OCI-LY3 (cell line): ENCODE results near the gene URB1.

Experiments
- H2AFZ ChIP-seq: fragments of 200-600, 300-600 bp; shearing (Covaris generic); 2 replicates; pipeline ENCODE4 v1.6.0; 2014; ENCODE audit warnings: antibody characterized with exemption, low read depth, low read length
- H3K27ac ChIP-seq: fragments of 200-600, 300-600 bp; sonication (generic); 2 replicates; pipeline ENCODE4 v1.5.1; 2014; ENCODE audit warnings: mild to moderate bottlenecking, low read length, moderate library complexity, mixed read lengths
- H3K27me3 ChIP-seq: fragments of 200-600, 300-600 bp; sonication (generic); 2 replicates; pipeline ENCODE4 v1.6.1; 2014; ENCODE audit warnings: low read depth, low read length, mixed read lengths
- H3K36me3 ChIP-seq: fragments of 200-600, 300-600 bp; sonication (generic); replicated peaks from 2 replicates; pipeline ENCODE3; 2014; ENCODE audit warnings: low read depth, low read length, mixed read lengths
- H3K4me1 ChIP-seq: fragments of 300-600, 200-600 bp; sonication (generic); 2 replicates; pipeline ENCODE4 v1.6.1; 2014; ENCODE audit warnings: low read length, mixed read lengths
- H3K4me2 ChIP-seq: fragments of 200-600, 300-600 bp; sonication (generic); 2 replicates; pipeline ENCODE4 v1.6.1; 2014; ENCODE audit warnings: low read length, mixed read lengths
- H3K4me3 ChIP-seq: fragments of 300-600, 200-600 bp; sonication (generic); 2 replicates; pipeline ENCODE4 v1.5.1; 2014; ENCODE audit warnings: antibody characterized with exemption, mild to moderate bottlenecking, low read length, moderate library complexity
- H3K79me2 ChIP-seq: fragments of 300-600, 200-600 bp; shearing (Covaris generic); 2 replicates; pipeline ENCODE4 v1.6.1; 2014; ENCODE audit warnings: mild to moderate bottlenecking, low read length, mixed read lengths
- H3K9ac ChIP-seq: fragments of 300-600, 200-600 bp; shearing (Covaris generic); 2 replicates; pipeline ENCODE4 v1.6.0; 2014; ENCODE audit warnings: mild to moderate bottlenecking, low read length, moderate library complexity
- H3K9me3 ChIP-seq: fragments of 200-600, 300-600 bp; shearing (Covaris generic); 2 replicates; pipeline ENCODE4 v1.6.1; 2014; ENCODE audit warnings: low read length, mixed read lengths; ENCODE audit not compliant: insufficient read depth
- H4K20me1 ChIP-seq: fragments of 200-600, 300-600 bp; sonication (generic); 2 replicates; pipeline ENCODE4 v1.6.1; 2016; ENCODE audit warnings: low read length, mixed read lengths; ENCODE audit not compliant: insufficient read depth
- EZH2phosphoT487 ChIP-seq: fragments of 200-600 bp; shearing (Covaris generic); IDR thresholded peaks from 2 replicates; pipeline ENCODE4 v1.6.1; 2018; ENCODE audit warnings: antibody characterized with exemption, mixed run types, low read depth
- TF ChIP-seq, protein P1 (sequence below): fragments of 200-600, 300-600 bp; sonication (generic); IDR thresholded peaks from 2 replicates; pipeline ENCODE4 v1.5.1; 2014; ENCODE audit warnings: antibody characterized with exemption, low read length, low read depth

The URB1 gene

DNA sequence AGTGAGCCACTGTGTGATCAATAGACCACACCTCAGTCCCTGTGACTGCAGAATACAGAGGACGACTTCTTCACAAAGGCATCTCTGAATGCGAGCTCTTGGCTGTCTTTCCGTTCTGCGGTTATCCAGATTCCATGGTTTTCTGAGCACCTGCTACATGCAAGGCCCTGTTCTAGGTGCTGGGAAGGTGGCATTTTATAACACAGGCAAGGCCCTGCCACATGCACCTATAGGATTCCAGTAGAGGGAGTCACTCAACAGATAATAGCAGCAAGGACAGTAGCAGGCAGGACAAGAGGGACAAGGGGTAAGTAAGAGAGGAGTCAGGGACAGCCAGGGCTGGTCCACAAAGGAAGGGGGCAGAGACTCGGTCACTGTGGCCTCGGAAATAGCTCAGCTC lies 9.0 kb downstream of the URB1 start:
- H3K79me2 ChIP-seq, result peaks cover 81% of the 10 kb centered on the region
- peaks cover 6% of the 10 kb centered on the region; the same call in 1 of the 2 replicates for H3K4me1 ChIP-seq
- TF ChIP-seq, protein P1, sequence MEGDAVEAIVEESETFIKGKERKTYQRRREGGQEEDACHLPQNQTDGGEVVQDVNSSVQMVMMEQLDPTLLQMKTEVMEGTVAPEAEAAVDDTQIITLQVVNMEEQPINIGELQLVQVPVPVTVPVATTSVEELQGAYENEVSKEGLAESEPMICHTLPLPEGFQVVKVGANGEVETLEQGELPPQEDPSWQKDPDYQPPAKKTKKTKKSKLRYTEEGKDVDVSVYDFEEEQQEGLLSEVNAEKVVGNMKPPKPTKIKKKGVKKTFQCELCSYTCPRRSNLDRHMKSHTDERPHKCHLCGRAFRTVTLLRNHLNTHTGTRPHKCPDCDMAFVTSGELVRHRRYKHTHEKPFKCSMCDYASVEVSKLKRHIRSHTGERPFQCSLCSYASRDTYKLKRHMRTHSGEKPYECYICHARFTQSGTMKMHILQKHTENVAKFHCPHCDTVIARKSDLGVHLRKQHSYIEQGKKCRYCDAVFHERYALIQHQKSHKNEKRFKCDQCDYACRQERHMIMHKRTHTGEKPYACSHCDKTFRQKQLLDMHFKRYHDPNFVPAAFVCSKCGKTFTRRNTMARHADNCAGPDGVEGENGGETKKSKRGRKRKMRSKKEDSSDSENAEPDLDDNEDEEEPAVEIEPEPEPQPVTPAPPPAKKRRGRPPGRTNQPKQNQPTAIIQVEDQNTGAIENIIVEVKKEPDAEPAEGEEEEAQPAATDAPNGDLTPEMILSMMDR, result no peak
- TF ChIP-seq EZH2phosphoT487, result no peak
- peaks cover 37% of the 10 kb centered on the region for H3K36me3 ChIP-seq
- H3K27ac ChIP-seq, result no peak overlapping the region
- no peak overlapping the region for H3K4me2 ChIP-seq
- peaks cover 19% of the 10 kb centered on the region for H4K20me1 ChIP-seq
- H2AFZ ChIP-seq, result no peak overlapping the region
- H3K4me3 ChIP-seq, result no peak overlapping the region
- no peak overlapping the region for H3K9ac ChIP-seq
- H3K9me3 ChIP-seq, result no peaks in the 10 kb centered on the region
- no peaks in the 10 kb centered on the region for H3K27me3 ChIP-seq

DNA sequence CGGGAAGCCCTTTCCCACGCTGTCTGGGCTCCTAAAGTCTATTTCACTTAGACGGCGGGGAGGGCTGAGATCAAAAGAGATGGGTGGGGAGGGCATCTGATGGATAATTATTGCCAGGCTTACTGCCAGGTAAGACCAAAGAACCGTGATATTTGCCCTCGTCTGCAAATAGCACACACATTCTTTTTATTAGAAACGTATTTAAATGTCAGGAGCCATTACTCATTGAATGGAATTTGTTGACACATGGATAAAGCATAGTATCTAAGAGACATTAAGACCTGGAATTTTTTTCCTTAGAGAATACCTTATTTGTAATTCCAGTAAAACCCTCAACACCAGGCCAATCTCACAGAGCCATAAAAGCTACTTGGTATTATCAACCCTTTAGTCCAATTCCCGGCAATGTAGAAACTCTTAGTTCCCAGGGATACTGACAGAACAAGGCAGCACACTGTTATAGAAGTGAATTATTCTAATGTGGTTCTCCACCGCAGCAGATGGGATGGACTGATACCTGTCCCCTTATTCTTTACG lies 10.6 kb downstream of the URB1 start:
- Histone ChIP-seq H2AFZ (no peak overlapping the region), H4K20me1 (peaks cover 8% of the 10 kb centered on the region; the same call in 1 of the 2 replicates), H3K4me1 (no peaks in the 10 kb centered on the region), H3K9ac (no peak overlapping the region), H3K27ac (no peak overlapping the region), H3K4me2 (no peak overlapping the region), H3K9me3 (no peaks in the 10 kb centered on the region), H3K4me3 (no peak overlapping the region), H3K36me3 (peaks cover 38% of the 10 kb centered on the region), H3K27me3 (no peaks in the 10 kb centered on the region), H3K79me2 (peaks cover 76% of the 10 kb centered on the region)
- no peak for TF ChIP-seq EZH2phosphoT487
- TF ChIP-seq, protein P1, result no peak

DNA sequence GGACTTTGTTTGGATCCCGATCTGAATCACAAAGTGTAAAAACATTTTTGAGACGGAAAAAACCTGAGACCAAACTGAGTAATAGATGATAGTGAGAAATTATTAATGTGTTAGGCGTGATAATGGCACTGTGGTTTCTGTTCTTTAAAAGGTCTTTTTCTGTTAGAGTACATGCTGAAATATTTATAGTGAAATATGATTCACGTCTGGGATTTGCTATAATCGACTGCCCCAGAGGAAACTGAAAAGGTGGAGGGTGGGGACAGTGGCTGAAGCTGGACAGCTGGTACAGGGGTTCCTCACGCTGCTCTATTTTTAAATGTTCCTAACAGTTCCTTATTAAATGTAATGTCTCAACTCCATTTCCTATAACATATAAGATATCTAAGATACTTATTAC lies 11.2 kb downstream of the URB1 start:
- Histone ChIP-seq H3K79me2 (peaks cover 70% of the 10 kb centered on the region), H3K4me3 (no peak overlapping the region), H3K27ac (no peak overlapping the region), H3K9me3 (no peaks in the 10 kb centered on the region), H2AFZ (no peak overlapping the region), H3K9ac (no peak overlapping the region), H4K20me1 (peaks cover 3% of the 10 kb centered on the region; the same call in 1 of the 2 replicates), H3K4me1 (no peaks in the 10 kb centered on the region), H3K36me3 (peaks cover 38% of the 10 kb centered on the region), H3K4me2 (no peak overlapping the region), H3K27me3 (no peaks in the 10 kb centered on the region)
- TF ChIP-seq, protein P1, result no peak
- no peak for TF ChIP-seq EZH2phosphoT487

DNA sequence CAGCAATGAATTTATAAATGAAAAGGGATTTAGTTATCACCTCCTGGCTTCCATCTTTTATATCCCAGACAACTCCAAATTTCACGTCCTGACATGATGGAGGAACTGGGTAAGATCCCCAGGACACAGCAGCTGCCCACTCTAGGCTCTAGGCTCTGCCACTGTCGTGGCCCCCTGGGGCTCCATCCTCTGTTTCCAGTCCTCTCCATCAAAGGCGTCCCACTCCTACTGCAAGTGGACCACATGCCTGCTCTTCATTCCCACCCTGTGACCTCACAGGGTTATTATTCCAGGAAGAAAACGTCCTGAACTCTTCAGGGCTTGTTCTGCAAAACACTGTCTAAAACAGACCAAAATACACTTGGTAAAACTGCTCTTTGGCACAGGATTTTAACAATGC lies 11.9 kb downstream of the URB1 start:
- Histone ChIP-seq H3K4me2 (no peak overlapping the region), H3K4me3 (no peak overlapping the region), H3K27ac (no peak overlapping the region), H3K9ac (no peak overlapping the region), H4K20me1 (no peaks in the 10 kb centered on the region), H3K36me3 (peaks cover 41% of the 10 kb centered on the region), H3K4me1 (no peaks in the 10 kb centered on the region), H3K27me3 (no peaks in the 10 kb centered on the region), H3K9me3 (no peaks in the 10 kb centered on the region), H3K79me2 (peaks cover 64% of the 10 kb centered on the region), H2AFZ (no peak overlapping the region)
- no peak for TF ChIP-seq EZH2phosphoT487
- TF ChIP-seq, protein P1, result no peak
